Measurements from ENCODE around the gene ZNF688. TPM values are rescaled to one million over a fixed set of nuclear protein-coding genes. Genes with fewer than 3 reads are reported as not detected.

Gene ZNF688
- total and polyA plus RNA-seq, 2 of the 13 experiments (the other 11 are each of a cell fraction or from before 2014, with no cell fraction given), result 2.4 to 5.4 TPM

DNA sequence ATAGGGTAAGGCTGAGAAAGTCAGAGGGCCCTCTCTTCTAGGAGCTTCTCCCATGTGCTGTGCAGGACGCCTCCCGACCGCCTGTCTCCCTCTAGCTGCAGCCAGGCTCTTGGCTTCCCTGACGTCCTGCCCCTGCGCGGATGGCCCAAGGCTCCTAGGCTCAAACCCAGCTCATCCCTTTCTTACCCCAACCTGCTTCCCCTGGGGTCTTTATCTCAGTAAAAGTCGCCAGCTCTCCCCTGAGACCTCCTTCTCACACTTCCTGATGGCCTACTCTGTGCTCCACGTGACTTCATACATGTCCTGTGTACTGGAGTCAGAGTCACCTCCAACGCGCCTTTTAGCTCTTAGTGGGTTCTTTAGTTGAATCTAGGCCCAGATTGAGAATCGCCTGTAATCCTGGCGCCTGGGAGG, 35.7 kb downstream of the ZNF688 start (continued):
- TF ChIP-seq AFF4 (CRISPR knock-in tag; IDR thresholded peaks at IDR 0.05) (no peak; the same call in 1 of the 2 replicates), ZNF589 (CRISPR knock-in tag; conservative IDR thresholded peaks at IDR 0.05) (no peak), BRF2 (CRISPR knock-in tag; IDR thresholded peaks at IDR 0.05) (no peak), YEATS2 (CRISPR knock-in tag; IDR thresholded peaks at IDR 0.05; ENCODE audit: borderline replicate concordance) (peak; percentile 45; the same call in 1 of the 2 replicates), PAX8 (CRISPR knock-in tag; IDR thresholded peaks at IDR 0.05; ENCODE audit: borderline replicate concordance) (no peak), ZNF768 (CRISPR knock-in tag; IDR thresholded peaks at IDR 0.05) (peak; percentile 64; the same call in 1 of the 2 replicates), ZNF615 (CRISPR knock-in tag; IDR thresholded peaks at IDR 0.05; ENCODE audit: borderline replicate concordance) (peak; percentile 60; the same call in 1 of the 2 replicates), BATF2 (CRISPR knock-in tag; IDR thresholded peaks at IDR 0.05) (no peak), ZNF552 (CRISPR knock-in tag; IDR thresholded peaks at IDR 0.05; ENCODE audit: borderline replicate concordance) (no peak), ZNF709 (CRISPR knock-in tag; IDR thresholded peaks at IDR 0.05) (no peak), ZNF180 (CRISPR knock-in tag; IDR thresholded peaks at IDR 0.05; ENCODE audit: borderline replicate concordance, low read depth) (no peak), BHLHE40 (IDR thresholded peaks at IDR 0.05; ENCODE audit: low read length) (no peak), ZNF775 (CRISPR knock-in tag; IDR thresholded peaks at IDR 0.05; ENCODE audit: borderline replicate concordance) (no peak; the same call in 1 of the 2 replicates), BCL6 (CRISPR knock-in tag; IDR thresholded peaks at IDR 0.05) (no peak), FOXC1 (CRISPR knock-in tag; IDR thresholded peaks at IDR 0.05; ENCODE audit: borderline replicate concordance) (peak; percentile 78; the same call in 1 of the 2 replicates), ZNF253 (CRISPR knock-in tag; IDR thresholded peaks at IDR 0.05; ENCODE audit: borderline replicate concordance) (no peak), POGZ (CRISPR knock-in tag; IDR thresholded peaks at IDR 0.05) (no peak), HNF4G (IDR thresholded peaks at IDR 0.05; ENCODE audit: borderline replicate concordance, low read depth, low read length) (no peak), HNF4G (CRISPR knock-in tag; IDR thresholded peaks at IDR 0.05; ENCODE audit: borderline replicate concordance, low read depth) (no peak), GTF3A (CRISPR knock-in tag; conservative IDR thresholded peaks at IDR 0.05) (no peak), EEA1 (CRISPR knock-in tag; IDR thresholded peaks at IDR 0.05; ENCODE audit: borderline replicate concordance) (no peak)
- TF ChIP-seq, protein P1, sequence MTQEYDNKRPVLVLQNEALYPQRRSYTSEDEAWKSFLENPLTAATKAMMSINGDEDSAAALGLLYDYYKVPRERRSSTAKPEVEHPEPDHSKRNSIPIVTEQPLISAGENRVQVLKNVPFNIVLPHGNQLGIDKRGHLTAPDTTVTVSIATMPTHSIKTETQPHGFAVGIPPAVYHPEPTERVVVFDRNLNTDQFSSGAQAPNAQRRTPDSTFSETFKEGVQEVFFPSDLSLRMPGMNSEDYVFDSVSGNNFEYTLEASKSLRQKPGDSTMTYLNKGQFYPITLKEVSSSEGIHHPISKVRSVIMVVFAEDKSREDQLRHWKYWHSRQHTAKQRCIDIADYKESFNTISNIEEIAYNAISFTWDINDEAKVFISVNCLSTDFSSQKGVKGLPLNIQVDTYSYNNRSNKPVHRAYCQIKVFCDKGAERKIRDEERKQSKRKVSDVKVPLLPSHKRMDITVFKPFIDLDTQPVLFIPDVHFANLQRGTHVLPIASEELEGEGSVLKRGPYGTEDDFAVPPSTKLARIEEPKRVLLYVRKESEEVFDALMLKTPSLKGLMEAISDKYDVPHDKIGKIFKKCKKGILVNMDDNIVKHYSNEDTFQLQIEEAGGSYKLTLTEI (CRISPR knock-in tag; conservative IDR thresholded peaks at IDR 0.05), result no peak
- TF ChIP-seq, protein P2, sequence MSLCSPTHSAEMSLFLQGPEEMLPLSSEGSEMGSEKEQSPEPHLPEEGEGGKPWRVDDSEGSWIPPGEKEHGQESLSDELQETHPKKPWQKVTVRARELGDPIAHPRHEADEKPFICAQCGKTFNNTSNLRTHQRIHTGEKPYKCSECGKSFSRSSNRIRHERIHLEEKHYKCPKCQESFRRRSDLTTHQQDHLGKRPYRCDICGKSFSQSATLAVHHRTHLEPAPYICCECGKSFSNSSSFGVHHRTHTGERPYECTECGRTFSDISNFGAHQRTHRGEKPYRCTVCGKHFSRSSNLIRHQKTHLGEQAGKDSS (CRISPR knock-in tag; IDR thresholded peaks at IDR 0.05; ENCODE audit: borderline replicate concordance, low read depth), result peak; percentile 70; the same call in 1 of the 2 replicates

All from HepG2 (cell line).